ENCODE data around the gene FARP1.

DNA sequence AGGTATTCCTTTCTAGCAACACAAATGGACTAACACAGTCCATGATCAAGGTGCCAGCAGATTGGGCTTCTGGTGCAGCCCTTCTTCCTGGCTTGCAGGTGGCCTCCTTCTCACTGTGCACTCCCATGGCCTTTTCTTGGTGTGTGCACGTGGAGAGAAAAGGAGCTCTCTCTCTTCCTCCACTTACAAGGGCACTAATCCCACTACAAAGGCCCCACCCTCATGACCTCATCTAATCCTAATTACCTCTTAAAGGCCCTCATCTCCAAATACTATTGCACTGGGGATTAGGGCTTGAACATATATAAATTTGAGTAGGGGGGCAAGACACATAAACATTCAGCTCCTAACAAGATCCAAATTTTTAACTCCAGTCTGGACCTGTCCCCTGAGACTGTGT, 19.7 kb upstream of the FARP1 start:
- TF ChIP-seq, protein P1, sequence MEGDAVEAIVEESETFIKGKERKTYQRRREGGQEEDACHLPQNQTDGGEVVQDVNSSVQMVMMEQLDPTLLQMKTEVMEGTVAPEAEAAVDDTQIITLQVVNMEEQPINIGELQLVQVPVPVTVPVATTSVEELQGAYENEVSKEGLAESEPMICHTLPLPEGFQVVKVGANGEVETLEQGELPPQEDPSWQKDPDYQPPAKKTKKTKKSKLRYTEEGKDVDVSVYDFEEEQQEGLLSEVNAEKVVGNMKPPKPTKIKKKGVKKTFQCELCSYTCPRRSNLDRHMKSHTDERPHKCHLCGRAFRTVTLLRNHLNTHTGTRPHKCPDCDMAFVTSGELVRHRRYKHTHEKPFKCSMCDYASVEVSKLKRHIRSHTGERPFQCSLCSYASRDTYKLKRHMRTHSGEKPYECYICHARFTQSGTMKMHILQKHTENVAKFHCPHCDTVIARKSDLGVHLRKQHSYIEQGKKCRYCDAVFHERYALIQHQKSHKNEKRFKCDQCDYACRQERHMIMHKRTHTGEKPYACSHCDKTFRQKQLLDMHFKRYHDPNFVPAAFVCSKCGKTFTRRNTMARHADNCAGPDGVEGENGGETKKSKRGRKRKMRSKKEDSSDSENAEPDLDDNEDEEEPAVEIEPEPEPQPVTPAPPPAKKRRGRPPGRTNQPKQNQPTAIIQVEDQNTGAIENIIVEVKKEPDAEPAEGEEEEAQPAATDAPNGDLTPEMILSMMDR (IDR thresholded peaks at IDR 0.05; ENCODE audit: insufficient read depth, low read depth, low read length), result no peak
- TF ChIP-seq EZH2 (IDR thresholded peaks at IDR 0.05; ENCODE audit: insufficient read depth, low read length), result no peak

Measured in astrocyte (in vitro differentiated cells and primary cell).